Measurements from ENCODE around the gene IGF1R.

Gene IGF1R

DNA sequence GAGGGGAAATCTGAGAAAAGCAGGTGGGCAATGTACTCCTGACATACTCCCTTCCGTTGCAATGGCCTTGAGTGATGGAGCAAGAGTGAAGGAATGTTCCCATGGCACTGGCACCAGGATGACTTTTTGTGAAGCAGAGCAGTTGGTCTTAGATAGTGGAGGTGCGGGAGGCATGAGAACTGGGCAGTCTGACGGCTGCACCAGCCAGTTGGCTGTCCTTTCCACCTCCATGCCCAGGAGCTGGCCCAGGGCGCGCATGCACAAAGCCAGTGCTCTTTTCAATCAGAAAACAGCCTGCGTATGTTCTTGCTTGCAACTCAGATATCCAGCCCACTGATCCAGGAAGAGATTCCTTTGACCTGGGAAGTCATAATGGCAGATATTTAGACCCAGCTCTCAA is 222.4 kb downstream of the IGF1R start:
- no peak for DNase-seq

GRCh38 chr15:98872774-98873173 is 224.4 kb downstream of the IGF1R start:
- DNase-seq, result no peak

- DNase-seq, result peak; percentile 89
Measured at GRCh38 chr15:98873441-98874218, 225.3 kb downstream of the IGF1R start.

GRCh38 chr15:98874370-98874769 is 226.0 kb downstream of the IGF1R start:
- no peak for DNase-seq

GRCh38 chr15:98874773-98875172 is 226.4 kb downstream of the IGF1R start:
- no peak for DNase-seq

DNA sequence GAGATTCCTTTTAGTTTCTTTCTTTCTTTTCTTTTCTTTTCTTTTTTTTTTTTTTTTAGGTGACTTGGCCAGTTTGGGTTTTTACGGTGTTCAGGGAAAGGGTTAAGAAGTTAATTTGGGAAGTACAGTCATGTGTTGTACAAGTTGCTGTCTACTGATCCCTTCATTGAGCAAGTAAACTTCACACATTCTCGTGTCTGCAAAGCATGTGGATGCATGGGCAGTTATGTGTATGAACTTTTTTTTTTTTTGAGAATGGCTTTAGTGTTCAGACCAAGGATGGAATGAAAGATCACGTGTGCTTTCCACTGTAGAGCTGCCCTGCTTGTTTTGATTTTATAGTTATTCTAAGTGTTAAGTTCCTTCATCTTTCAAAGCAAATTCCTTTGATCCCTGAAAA is 227.0 kb downstream of the IGF1R start:
- no peak for DNase-seq

- DNase-seq, result no peak
Measured at GRCh38 chr15:98876451-98877369, 228.4 kb downstream of the IGF1R start.

DNA sequence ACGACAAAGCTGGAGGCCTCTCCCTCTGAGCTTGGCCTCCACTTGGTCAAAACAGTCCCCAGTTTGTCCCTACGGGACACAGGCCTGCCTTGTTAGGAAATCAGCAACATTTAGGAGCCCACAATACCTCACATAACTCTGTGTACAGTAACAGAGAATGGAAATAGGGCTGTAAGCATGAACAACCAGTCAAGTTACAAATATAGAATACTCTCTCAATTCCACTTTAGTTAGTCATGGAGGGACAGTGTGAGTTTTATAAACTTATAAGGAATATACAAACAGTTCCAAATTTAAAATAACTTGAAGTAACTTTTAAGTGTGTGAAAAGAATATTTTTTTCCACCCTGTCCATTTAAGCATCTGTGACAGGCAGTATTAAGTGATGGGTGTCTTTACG is 229.8 kb downstream of the IGF1R start:
- DNase-seq, result peak; percentile 78

- no peak for DNase-seq
Measured at GRCh38 chr15:98878862-98879261, 230.5 kb downstream of the IGF1R start.

DNA sequence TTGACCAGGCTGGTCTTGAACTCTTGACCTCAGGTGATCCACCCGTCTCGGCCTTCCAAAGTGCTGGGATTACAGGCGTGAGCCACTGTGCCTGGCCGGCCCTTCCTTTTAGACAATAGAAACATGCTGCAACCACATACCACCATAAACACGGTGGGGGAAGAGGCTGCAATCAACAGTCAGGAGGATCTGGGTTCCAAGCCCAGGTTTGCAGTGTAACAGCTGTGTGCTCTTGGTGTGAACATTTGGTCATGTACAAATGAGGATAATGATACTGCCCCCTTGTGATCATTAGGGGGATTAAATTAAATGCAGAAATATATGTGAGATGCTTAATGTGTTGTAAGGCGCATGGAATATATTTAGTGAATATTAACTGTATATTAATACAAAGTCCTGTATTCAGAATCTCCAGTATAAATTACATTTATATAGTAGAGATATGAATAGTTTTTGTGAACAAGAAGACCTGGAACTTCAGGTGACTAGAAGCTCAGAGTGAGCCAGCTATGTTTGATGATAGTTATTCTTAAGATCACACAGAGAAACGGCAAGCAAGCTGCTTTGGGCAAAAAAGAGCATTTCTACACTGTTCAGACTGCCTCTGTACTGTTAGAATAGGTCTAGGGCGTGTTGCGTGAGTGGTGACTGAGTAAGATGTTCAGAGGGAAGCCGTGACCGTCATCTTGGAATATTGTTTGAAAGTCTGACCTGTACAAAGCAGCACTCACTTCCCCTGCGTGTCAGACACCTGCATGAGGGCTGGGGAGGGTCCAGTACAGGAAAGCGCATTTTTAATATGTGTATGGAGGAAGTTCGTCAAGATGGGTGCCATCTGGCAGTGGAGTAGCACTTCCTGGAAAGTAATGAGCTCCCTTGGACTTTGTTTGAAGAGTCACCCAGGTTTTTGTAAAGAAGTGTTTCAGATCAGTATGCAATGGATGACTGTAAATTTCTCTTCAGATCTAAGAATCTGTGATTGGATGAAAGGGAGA is 233.5 kb downstream of the IGF1R start:
- peak; percentile 80 for DNase-seq

GRCh38 chr15:98883478-98883877 is 235.1 kb downstream of the IGF1R start:
- no peak for DNase-seq

DNA sequence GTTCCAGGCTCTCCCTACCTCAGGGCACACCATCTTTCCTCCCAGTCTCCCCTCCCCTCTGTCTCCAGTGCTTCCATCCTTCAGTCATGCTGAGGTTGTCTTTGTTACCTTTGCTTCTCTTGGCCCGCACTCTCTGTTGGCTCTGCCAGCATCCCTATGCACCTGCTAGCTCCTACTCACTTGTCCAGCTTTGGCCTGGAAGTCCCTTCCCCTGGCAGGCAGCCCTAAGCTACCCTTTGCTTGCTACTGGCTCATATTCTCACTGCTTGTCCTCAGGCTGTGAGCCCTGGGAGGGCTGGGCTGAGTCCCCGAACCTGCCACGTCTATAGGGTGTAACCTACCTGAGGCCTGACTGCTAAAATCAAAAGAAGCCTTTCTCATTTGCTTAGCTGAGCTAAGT is 236.6 kb downstream of the IGF1R start:
- no peak for DNase-seq

DNA sequence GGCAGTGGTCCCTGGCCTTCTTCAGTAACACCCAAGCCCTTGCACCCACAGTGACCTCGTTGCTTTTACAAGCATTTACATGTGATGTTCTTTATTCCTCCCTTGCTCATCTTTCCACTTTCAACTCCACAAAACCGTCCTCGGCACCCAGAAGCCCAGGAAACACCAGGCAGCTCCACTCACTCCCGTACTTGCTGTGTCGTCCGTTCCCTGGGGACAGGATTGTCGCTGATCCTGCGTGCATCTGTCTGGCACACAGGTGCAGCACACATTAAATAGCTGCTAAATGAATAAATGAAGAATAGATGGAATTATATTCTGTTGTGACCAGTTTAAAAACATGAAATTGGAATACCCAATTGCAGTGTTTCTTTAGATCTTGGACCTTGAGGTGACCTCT is 239.6 kb downstream of the IGF1R start:
- no peak for DNase-seq

DNA sequence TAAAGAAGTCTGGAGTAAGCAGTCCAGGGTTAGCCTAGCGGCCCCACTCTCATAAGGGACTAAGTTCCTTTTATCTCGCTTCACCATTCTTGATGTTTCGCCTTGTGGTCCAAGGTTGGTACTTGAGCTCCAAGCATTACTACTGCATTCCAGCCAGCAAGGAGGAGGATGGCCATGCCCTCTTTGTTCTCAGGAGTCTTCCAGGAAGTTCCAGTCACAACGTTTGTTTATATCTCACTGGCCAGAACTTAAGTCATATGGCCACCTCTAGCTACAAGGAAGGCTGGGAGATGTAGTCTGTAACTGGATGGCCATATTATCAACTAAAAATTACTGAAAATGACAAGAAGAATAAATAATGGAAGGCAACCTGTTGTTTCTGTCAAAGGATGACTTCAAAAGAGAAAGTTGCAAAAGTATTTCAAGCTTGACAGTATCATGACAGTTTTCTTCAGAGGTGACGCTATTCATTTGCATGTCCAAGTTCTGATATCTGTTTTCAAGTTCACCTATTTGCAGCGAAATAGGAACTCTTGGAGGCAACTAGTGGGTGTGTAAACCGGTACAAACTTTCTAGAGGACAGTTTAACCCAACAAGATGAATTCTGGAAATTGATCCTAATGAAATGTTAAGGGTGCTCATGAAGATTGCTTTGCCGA is 240.6 kb downstream of the IGF1R start:
- DNase-seq, result peak; percentile 54

DNA sequence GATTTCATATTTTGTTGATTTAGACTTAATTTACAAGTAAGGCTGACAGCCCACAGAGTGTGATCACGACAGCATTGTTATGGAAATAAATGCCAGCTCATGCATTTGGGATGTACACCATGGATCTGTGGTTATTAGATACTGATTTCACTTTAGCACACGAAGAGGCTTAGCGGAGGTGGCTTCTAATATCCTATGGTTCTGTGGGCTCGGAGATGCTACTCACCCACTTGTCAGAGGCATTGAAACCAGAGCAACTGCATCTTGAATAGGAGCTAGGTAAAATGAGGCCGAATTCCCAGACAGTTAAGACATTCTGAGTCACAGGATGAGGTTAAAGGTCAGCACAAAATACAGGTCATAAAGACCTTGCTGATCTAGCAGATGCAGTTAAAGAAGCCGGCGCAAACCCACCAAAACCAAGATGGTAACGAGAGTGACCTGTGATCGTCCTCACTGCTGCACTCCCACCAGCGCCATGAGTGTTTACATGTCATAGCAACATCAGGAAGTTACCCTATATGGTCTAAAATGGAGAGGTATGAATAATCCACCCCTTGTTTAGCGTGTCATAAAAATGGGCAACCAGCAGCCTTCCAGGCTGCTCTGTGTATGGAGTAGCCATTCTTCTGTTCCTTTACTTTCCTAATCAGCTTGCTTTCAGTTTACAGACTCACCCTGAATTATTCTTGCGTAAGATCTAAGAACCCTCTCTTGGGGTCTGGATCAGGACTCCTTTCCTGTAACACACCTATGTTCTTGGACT is 241.8 kb downstream of the IGF1R start:
- peak; percentile 99 for DNase-seq

DNA sequence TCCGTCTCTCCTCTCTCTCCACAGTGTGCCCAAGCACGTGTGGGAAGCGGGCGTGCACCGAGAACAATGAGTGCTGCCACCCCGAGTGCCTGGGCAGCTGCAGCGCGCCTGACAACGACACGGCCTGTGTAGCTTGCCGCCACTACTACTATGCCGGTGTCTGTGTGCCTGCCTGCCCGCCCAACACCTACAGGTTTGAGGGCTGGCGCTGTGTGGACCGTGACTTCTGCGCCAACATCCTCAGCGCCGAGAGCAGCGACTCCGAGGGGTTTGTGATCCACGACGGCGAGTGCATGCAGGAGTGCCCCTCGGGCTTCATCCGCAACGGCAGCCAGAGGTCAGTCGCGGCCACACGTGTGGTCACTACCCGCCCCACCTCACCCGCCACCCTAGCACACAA is 243.0 kb downstream of the IGF1R start:
- no peak for DNase-seq

DNA sequence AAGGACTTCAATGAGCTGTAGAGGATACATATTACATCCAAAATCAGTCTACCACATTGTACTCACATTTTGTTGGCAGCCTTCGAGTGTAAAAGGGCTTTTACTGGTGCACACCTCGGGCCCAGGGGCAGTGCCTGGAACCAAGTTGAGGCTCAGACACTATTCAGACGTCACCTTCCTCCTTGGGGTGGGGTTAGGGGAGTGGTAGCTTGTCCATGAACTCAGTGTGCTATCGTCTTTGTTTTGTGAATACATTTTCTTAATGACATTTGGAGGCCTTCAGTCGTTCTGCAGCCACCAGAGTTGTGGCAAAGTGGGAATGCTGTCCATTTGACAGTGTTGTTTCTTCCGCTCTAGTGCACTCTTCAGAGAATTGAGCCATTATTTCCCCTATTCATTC is 245.1 kb downstream of the IGF1R start:
- no peak for DNase-seq

DNA sequence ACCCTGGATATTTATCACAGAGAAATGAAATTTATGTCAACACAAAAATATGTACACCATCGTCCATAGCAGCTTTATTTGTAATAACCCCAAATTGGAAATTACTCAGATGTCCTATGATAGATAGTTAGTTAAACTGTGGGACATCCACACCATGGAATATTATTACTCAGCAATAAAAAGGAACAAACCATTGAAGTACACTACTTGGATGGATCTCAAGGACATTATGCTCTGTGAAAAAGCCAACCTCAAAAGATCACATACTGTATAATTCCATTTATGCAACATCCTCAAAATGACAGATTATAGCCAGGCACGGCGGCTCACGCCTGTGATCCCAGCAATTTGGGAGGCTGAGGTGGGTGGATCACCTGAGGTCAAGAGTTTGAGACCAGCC is 246.0 kb downstream of the IGF1R start:
- DNase-seq, result no peak

GRCh38 chr15:98896002-98896721 is 247.8 kb downstream of the IGF1R start:
- peak; percentile 85 for DNase-seq

GRCh38 chr15:98896802-98897732 is 248.7 kb downstream of the IGF1R start:
- DNase-seq, result peak; percentile 100
